ENCODE data around the gene AIP. TPM values are rescaled to one million over a fixed set of nuclear protein-coding genes. Genes with fewer than 3 reads are reported as not detected.

AIP gene
- polyA plus RNA-seq, 1 experiment: 55.3 TPM

GRCh38 chr11:67514116-67514515 lies 31.3 kb downstream of the AIP start:
- H3K4me3 ChIP-seq (ENCODE audit: low read depth, low read length): no peak overlapping the region
- ChIA-PET POLR2A (no interaction called here), CTCF (no interaction called here)
- H3K27ac ChIP-seq (ENCODE audit: low read depth, low read length): no peak overlapping the region
- H3K9me3 ChIP-seq (ENCODE audit: control insufficient read depth, insufficient read depth, low read length): no peaks in the 10 kb centered on the region
- peaks cover 19% of the 10 kb centered on the region for H3K27me3 ChIP-seq (ENCODE audit: control insufficient read depth, insufficient read depth, low read length)
- DNase-seq (ENCODE audit: low read depth, low spot score): no peak
- TF ChIP-seq CTCF (IDR thresholded peaks at IDR 0.05; ENCODE audit: low read depth, low read length): no peak

- Histone ChIP-seq H3K4me3 (ENCODE audit: low read depth, low read length) (no peak overlapping the region), H3K9me3 (ENCODE audit: control insufficient read depth, insufficient read depth, low read length) (no peaks in the 10 kb centered on the region; the same call in 1 of the 2 replicates), H3K27me3 (ENCODE audit: control insufficient read depth, insufficient read depth, low read length) (peaks cover 27% of the 10 kb centered on the region), H3K27ac (ENCODE audit: low read depth, low read length) (no peak overlapping the region)
- no peak for TF ChIP-seq CTCF (IDR thresholded peaks at IDR 0.05; ENCODE audit: low read depth, low read length)
- ChIA-PET CTCF (no interaction called here), POLR2A (no interaction called here)
- DNase-seq (ENCODE audit: low read depth, low spot score): no peak
Measured at GRCh38 chr11:67516806-67517205, 34.0 kb downstream of the AIP start.

GRCh38 chr11:67517784-67518552 lies 35.1 kb downstream of the AIP start:
- Histone ChIP-seq H3K27ac (ENCODE audit: low read depth, low read length) (no peak overlapping the region), H3K4me3 (ENCODE audit: low read depth, low read length) (no peak overlapping the region), H3K27me3 (ENCODE audit: control insufficient read depth, insufficient read depth, low read length) (peaks cover 27% of the 10 kb centered on the region), H3K9me3 (ENCODE audit: control insufficient read depth, insufficient read depth, low read length) (no peaks in the 10 kb centered on the region; the same call in 1 of the 2 replicates)
- TF ChIP-seq CTCF (IDR thresholded peaks at IDR 0.05; ENCODE audit: low read depth, low read length): no peak
- ChIA-PET CTCF (no interaction called here), POLR2A (no interaction called here)
- DNase-seq (ENCODE audit: low read depth, low spot score): no peak

- no peak for TF ChIP-seq CTCF (IDR thresholded peaks at IDR 0.05; ENCODE audit: low read depth, low read length)
- DNase-seq (ENCODE audit: low read depth, low spot score): no peak
- peaks cover 24% of the 10 kb centered on the region for H3K27me3 ChIP-seq (ENCODE audit: control insufficient read depth, insufficient read depth, low read length)
Measured at GRCh38 chr11:67519726-67520125, 36.9 kb downstream of the AIP start.

More at GRCh38 chr11:67519726-67520125, 36.9 kb downstream of the AIP start:
- H3K4me3 ChIP-seq (ENCODE audit: low read depth, low read length): no peak overlapping the region
- ChIA-PET CTCF (no interaction called here), POLR2A (no interaction called here)
- H3K27ac ChIP-seq (ENCODE audit: low read depth, low read length): no peak overlapping the region
- no peaks in the 10 kb centered on the region; the same call in 1 of the 2 replicates for H3K9me3 ChIP-seq (ENCODE audit: control insufficient read depth, insufficient read depth, low read length)
